ENCODE measurements around the gene EXOSC2.

Gene EXOSC2

GRCh38 chr9:130662970-130663257 lies 30.7 kb upstream of the EXOSC2 start:
- Histone ChIP-seq H3K27ac (no peak overlapping the region), H3K9me3 (ENCODE audit: severe bottlenecking) (no peaks in the 10 kb centered on the region), H3K27me3 (ENCODE audit: insufficient read depth, low read depth, severe bottlenecking) (peaks cover 97% of the 10 kb centered on the region), H3K36me3 (no peaks in the 10 kb centered on the region), H3K4me3 (ENCODE audit: low read depth, low read length) (no peak overlapping the region; the same call in 1 of the 2 replicates)
- TF ChIP-seq CTCF (IDR thresholded peaks at IDR 0.05; ENCODE audit: low read depth, low read length) = no peak
- DNase-seq = no peak

GRCh38 chr9:130663258-130663976 lies 30.2 kb upstream of the EXOSC2 start:
- Histone ChIP-seq H3K27ac (no peak overlapping the region), H3K27me3 (ENCODE audit: insufficient read depth, low read depth, severe bottlenecking) (peaks cover 97% of the 10 kb centered on the region), H3K36me3 (no peaks in the 10 kb centered on the region), H3K9me3 (ENCODE audit: severe bottlenecking) (no peaks in the 10 kb centered on the region), H3K4me3 (ENCODE audit: low read depth, low read length) (peak overlapping the region; percentile 8; the same call in 1 of the 2 replicates)
- DNase-seq = peak; percentile 52
- TF ChIP-seq CTCF (IDR thresholded peaks at IDR 0.05; ENCODE audit: low read depth, low read length) = no peak

GRCh38 chr9:130663977-130664250 lies 29.7 kb upstream of the EXOSC2 start:
- Histone ChIP-seq H3K27ac (no peak overlapping the region), H3K4me3 (ENCODE audit: low read depth, low read length) (no peak overlapping the region), H3K27me3 (ENCODE audit: insufficient read depth, low read depth, severe bottlenecking) (peaks cover 94% of the 10 kb centered on the region), H3K36me3 (no peaks in the 10 kb centered on the region), H3K9me3 (ENCODE audit: severe bottlenecking) (no peaks in the 10 kb centered on the region)
- TF ChIP-seq CTCF (IDR thresholded peaks at IDR 0.05; ENCODE audit: low read depth, low read length) = no peak
- no peak for DNase-seq

DNA sequence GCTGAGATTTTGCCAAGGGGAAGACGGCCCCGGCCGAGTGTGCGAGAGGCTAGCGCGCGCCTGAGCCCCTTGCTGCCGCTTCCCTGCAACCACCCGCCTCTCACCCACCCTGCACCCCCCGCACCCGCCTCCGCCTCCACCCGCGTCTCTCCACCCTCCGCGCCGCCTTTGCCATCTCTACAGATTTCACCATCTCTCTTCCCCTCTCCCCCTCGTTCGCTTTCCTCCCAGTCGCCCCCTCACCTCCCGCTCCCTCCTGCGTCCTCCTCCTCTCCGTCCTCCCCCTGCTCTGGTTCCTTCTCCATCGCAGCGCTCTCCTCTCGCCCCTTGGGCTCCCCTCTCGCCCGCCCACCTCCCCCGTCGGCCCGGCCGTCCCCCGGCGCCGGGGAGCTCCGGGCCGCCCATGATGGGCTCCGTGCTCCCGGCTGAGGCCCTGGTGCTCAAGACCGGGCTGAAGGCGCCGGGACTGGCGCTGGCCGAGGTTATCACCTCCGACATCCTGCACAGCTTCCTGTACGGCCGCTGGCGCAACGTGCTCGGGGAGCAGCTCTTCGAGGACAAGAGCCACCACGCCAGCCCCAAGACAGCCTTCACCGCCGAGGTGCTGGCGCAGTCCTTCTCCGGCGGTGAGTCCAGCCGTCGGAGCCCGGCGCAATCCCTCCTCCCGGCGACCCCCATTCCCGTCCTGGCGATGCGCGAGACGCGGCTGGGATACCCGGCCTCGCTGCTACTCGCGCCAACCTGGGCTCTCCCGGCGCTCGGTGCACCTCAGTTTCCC lies 29.1 kb upstream of the EXOSC2 start, which contains the start of gene PRDM12:
Gene PRDM12, plus strand, starts transcription at position 344 of the 778 bp plus-strand sequence. Its CDS starts 60 bp downstream, at position 404.
- no peak for DNase-seq
- H3K4me3 ChIP-seq (ENCODE audit: low read depth, low read length) = peak within 1 kb of the TSS; percentile 8; the same call in 1 of the 2 replicates
- no peaks in the 10 kb centered on the region for H3K9me3 ChIP-seq (ENCODE audit: severe bottlenecking)
- peaks cover 89% of the 10 kb centered on the region for H3K27me3 ChIP-seq (ENCODE audit: insufficient read depth, low read depth, severe bottlenecking)
- no peak for TF ChIP-seq CTCF (IDR thresholded peaks at IDR 0.05; ENCODE audit: low read depth, low read length)
- H3K36me3 ChIP-seq = no peaks in the 10 kb centered on the region
- no peak within 1 kb of the TSS for H3K27ac ChIP-seq

GRCh38 chr9:130665029-130665430 lies 28.6 kb upstream of the EXOSC2 start:
- Histone ChIP-seq H3K4me3 (ENCODE audit: low read depth, low read length) (no peak overlapping the region), H3K27me3 (ENCODE audit: insufficient read depth, low read depth, severe bottlenecking) (peaks cover 83% of the 10 kb centered on the region)

More at GRCh38 chr9:130665029-130665430, 28.6 kb upstream of the EXOSC2 start:
- TF ChIP-seq CTCF (IDR thresholded peaks at IDR 0.05; ENCODE audit: low read depth, low read length) = no peak
- no peak overlapping the region for H3K27ac ChIP-seq
- DNase-seq = no peak
- no peaks in the 10 kb centered on the region for H3K36me3 ChIP-seq
- no peaks in the 10 kb centered on the region for H3K9me3 ChIP-seq (ENCODE audit: severe bottlenecking)

Data from WERI-Rb-1 (cell line).